B cell (primary cell): ENCODE measurements around the gene NTM.

Experiments used
- EZH2 ChIP-seq: IDR thresholded peaks from 2 replicates; pipeline ENCODE4 v1.6.1; 2012; ENCODE audit warnings: borderline replicate concordance, low read depth, mild to moderate bottlenecking, moderate library complexity, low read length; ENCODE audit not compliant: insufficient read depth, poor library complexity, severe bottlenecking
- TF ChIP-seq, protein P1 (sequence below): fragments of 200-600 bp; IDR thresholded peaks from one replicate; pipeline ENCODE4 v1.8.0; 2022; ENCODE audit warnings: antibody characterized with exemption, mild to moderate bottlenecking

DNA sequence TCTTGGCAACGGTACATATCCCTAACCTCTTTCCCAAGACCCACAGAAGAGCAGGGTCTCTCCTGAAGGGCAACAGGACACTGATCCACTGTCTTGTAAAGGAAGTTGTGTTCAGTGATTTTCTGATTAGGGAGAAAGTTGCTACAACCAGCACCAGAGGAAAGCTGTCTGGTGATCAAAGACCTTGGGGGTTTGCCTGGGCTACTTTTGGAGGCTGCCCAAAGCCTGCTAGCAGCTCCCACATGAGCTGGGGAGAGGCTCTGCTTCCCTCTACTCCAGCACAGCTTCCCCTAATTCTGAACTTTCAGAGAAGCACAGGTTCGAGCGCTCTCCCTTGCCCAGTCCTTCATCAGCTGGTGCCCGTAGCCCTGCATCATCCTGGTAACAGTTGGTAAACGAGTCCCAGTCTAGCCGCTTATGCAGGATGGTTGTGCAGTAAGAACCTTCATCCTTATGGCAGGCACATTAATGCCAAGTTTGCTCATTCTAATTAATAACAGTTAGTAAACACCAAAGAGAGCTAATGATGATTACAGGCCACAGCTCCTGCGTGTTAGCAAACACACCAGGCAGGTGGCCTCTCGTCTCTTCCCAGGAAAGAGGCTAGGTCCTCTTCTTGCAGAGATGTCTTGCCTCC is 173.1 kb downstream of the NTM start:
- TF ChIP-seq, protein P1, sequence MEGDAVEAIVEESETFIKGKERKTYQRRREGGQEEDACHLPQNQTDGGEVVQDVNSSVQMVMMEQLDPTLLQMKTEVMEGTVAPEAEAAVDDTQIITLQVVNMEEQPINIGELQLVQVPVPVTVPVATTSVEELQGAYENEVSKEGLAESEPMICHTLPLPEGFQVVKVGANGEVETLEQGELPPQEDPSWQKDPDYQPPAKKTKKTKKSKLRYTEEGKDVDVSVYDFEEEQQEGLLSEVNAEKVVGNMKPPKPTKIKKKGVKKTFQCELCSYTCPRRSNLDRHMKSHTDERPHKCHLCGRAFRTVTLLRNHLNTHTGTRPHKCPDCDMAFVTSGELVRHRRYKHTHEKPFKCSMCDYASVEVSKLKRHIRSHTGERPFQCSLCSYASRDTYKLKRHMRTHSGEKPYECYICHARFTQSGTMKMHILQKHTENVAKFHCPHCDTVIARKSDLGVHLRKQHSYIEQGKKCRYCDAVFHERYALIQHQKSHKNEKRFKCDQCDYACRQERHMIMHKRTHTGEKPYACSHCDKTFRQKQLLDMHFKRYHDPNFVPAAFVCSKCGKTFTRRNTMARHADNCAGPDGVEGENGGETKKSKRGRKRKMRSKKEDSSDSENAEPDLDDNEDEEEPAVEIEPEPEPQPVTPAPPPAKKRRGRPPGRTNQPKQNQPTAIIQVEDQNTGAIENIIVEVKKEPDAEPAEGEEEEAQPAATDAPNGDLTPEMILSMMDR, result no peak
- no peak for TF ChIP-seq EZH2
